OCI-LY7 (cell line): ENCODE measurements around the gene HES4. TPM values are rescaled to one million over a fixed set of nuclear protein-coding genes. Genes with fewer than 3 reads are reported as not detected.

Source experiments
- BruUV-seq: library from RNA; stranded (reverse); fragments of 400-500 nt; replicated peaks from 2 replicates; lab custom pipeline; 2021; lab: Mats Ljungman, UMichigan
- CTCF ChIA-PET: fragments of 300-600 bp; sonication (Branson Sonifier 250); formaldehyde crosslinking; loops from one replicate; lab custom pipeline; 2022; ENCODE audit warnings: antibody characterized with exemption; ENCODE audit not compliant: unreplicated experiment; lab: Charles Lee
- POLR2A ChIA-PET: fragments of 300-600 bp; sonication (Branson Sonifier 250); formaldehyde crosslinking; loops from one replicate; lab custom pipeline; 2022; ENCODE audit warnings: antibody characterized with exemption; lab: Charles Lee
- DNase-seq: peaks from one replicate; pipeline ENCODE4 v3.0.0-alpha.2; 2015; ENCODE audit warnings: low spot score
- H2AFZ ChIP-seq: fragments of 200-600 bp; sonication (generic), shearing (Covaris generic); 2 replicates; pipeline ENCODE4 v1.6.1; 2014; ENCODE audit warnings: mild to moderate bottlenecking, antibody characterized with exemption, low read length, moderate library complexity
- H3K27ac ChIP-seq: fragments of 200-600 bp; sonication (generic); 2 replicates; pipeline ENCODE4 v1.5.1; 2014; ENCODE audit warnings: mixed run types, low read depth, mild to moderate bottlenecking, moderate library complexity, low read length, inconsistent platforms; ENCODE audit not compliant: poor library complexity, severe bottlenecking
- H3K36me3 ChIP-seq: fragments of 200-600 bp; sonication (generic); 2 replicates; pipeline ENCODE4 v1.6.1; 2014; ENCODE audit warnings: mild to moderate bottlenecking, antibody characterized with exemption, low read length, moderate library complexity, mixed read lengths; ENCODE audit not compliant: insufficient read depth
- H3K4me1 ChIP-seq: fragments of 200-600 bp; sonication (generic); 2 replicates; pipeline ENCODE4 v1.5.1; 2014; ENCODE audit warnings: mild to moderate bottlenecking, low read length; ENCODE audit not compliant: insufficient read depth, poor library complexity, severe bottlenecking
- H3K4me2 ChIP-seq: fragments of 200-600 bp; sonication (generic); 2 replicates; pipeline ENCODE4 v1.6.1; 2014; ENCODE audit warnings: mild to moderate bottlenecking, low read length
- H3K4me3 ChIP-seq: fragments of 200-600 bp; sonication (generic); 2 replicates; pipeline ENCODE4 v1.5.1; 2014; ENCODE audit warnings: mild to moderate bottlenecking, low read depth, low read length; ENCODE audit not compliant: poor library complexity, severe bottlenecking
- H3K79me2 ChIP-seq: fragments of 200-600 bp; sonication (generic); 2 replicates; pipeline ENCODE4 v1.6.1; 2016; ENCODE audit warnings: low read depth, mild to moderate bottlenecking, low read length, moderate library complexity, mixed read lengths; ENCODE audit not compliant: insufficient read depth
- H3K9me2 ChIP-seq: fragments of 200-600 bp; sonication (generic); 2 replicates; pipeline ENCODE4 v1.6.1; 2016; ENCODE audit warnings: mild to moderate bottlenecking, low read length, mixed read lengths; ENCODE audit not compliant: insufficient read depth
- H3K9me3 ChIP-seq: fragments of 200-600 bp; sonication (generic); 2 replicates; pipeline ENCODE4 v1.6.1; 2014; ENCODE audit warnings: mild to moderate bottlenecking, mixed run types, low read length, mixed read lengths
- H4K20me1 ChIP-seq: fragments of 200-600 bp; sonication (generic); 2 replicates; pipeline ENCODE4 v1.6.1; 2014; ENCODE audit warnings: mild to moderate bottlenecking, antibody characterized with exemption, low read length, moderate library complexity, mixed read lengths; ENCODE audit not compliant: insufficient read depth
- CTCF ChIP-seq: fragments of 200-600 bp; sonication (generic); conservative IDR thresholded peaks from 2 replicates; pipeline ENCODE4 v1.5.1; 2014; ENCODE audit warnings: mild to moderate bottlenecking, antibody characterized with exemption, low read length, moderate library complexity, mixed read lengths
- EZH2phosphoT487 ChIP-seq: fragments of 200-600 bp; sonication (generic); IDR thresholded peaks from 2 replicates; pipeline ENCODE4 v1.6.1; 2018; ENCODE audit warnings: low read depth, borderline replicate concordance, mild to moderate bottlenecking, mixed run types, antibody characterized with exemption, low read length, moderate library complexity, mixed read lengths
- intact Hi-C: fragments of 100-400 bp; cut with micrococcal nuclease; formaldehyde crosslinking; loops from one replicate; pipeline ENCODE4 v1.10.0; 2022; ENCODE audit not compliant: unreplicated experiment
- total RNA-seq, 2 experiments: library from RNA; depleted of rRNA in 1 of 2; stranded (reverse); fragments of >200 nt in 1 of 2; shearing (Covaris generic) in 1 of 2; gene quantifications; 2 replicates each; pipeline ENCODE4 v1.2.3, GENCODE V29; 2014 to 2022

The HES4 gene
- total RNA-seq, 2 experiments from 2014 or later, result not detected

- no peaks in the 10 kb centered on the region for H3K9me2 ChIP-seq
- no peaks in the 10 kb centered on the region for H3K9me3 ChIP-seq
- no peak overlapping the region for H3K27ac ChIP-seq
- no peaks in the 10 kb centered on the region for H3K79me2 ChIP-seq
- no peak overlapping the region for H2AFZ ChIP-seq
- no peaks in the 10 kb centered on the region for H3K36me3 ChIP-seq
- POLR2A ChIA-PET, result no interaction called here
- TF ChIP-seq CTCF (no peak), EZH2phosphoT487 (no peak)
- no peak overlapping the region for H3K4me3 ChIP-seq
- no peak overlapping the region for H3K4me2 ChIP-seq
- DNase-seq, result no peak
- intact Hi-C loops, result loop anchor here (10.0 kb wide), 2 partner anchors 53 to 197 kb away; partner anchors contain the start of genes B3GALT6, PERM1 and SDF4
- no TSS peak for BruUV-seq
- no peaks in the 10 kb centered on the region for H4K20me1 ChIP-seq
- CTCF ChIA-PET, result no interaction called here
- peaks cover 17% of the 10 kb centered on the region for H3K4me1 ChIP-seq
Observed at GRCh38 chr1:1037366-1038327, 37.8 kb upstream of the HES4 start.

- no peaks in the 10 kb centered on the region for H3K9me2 ChIP-seq
- no peak overlapping the region for H3K27ac ChIP-seq
- H3K36me3 ChIP-seq, result no peaks in the 10 kb centered on the region
- no peaks in the 10 kb centered on the region for H3K9me3 ChIP-seq
- BruUV-seq, result no TSS peak
- H3K4me2 ChIP-seq, result no peak overlapping the region
- POLR2A ChIA-PET, result interaction anchor here (0.5 kb wide), 1 partner anchor 238 kb away, joined by 6 read pairs; the partner anchor contains the start of gene UBE2J2
- intact Hi-C loops, result loop anchor here (10.0 kb wide), 2 partner anchors 51 to 199 kb away; partner anchors contain the start of genes B3GALT6, PERM1 and SDF4
- DNase-seq, result no peak
- H3K79me2 ChIP-seq, result no peaks in the 10 kb centered on the region
- no peak overlapping the region for H3K4me3 ChIP-seq
- no peak for TF ChIP-seq EZH2phosphoT487
- no peak for TF ChIP-seq CTCF
- CTCF ChIA-PET, result no interaction called here
- no peak overlapping the region for H2AFZ ChIP-seq
- peaks cover 34% of the 10 kb centered on the region for H3K4me1 ChIP-seq
- no peaks in the 10 kb centered on the region for H4K20me1 ChIP-seq
Observed at GRCh38 chr1:1035291-1035943, 35.5 kb upstream of the HES4 start.
